ENCODE data around the gene ASAP2. TPM values are rescaled to one million over a fixed set of nuclear protein-coding genes. Genes with fewer than 3 reads are reported as not detected.

Gene ASAP2
- total and polyA plus RNA-seq, 2 donors (not counting 1 experiment from before 2014, with no cell fraction given) = 0.04 TPM; not detected in 1

DNA sequence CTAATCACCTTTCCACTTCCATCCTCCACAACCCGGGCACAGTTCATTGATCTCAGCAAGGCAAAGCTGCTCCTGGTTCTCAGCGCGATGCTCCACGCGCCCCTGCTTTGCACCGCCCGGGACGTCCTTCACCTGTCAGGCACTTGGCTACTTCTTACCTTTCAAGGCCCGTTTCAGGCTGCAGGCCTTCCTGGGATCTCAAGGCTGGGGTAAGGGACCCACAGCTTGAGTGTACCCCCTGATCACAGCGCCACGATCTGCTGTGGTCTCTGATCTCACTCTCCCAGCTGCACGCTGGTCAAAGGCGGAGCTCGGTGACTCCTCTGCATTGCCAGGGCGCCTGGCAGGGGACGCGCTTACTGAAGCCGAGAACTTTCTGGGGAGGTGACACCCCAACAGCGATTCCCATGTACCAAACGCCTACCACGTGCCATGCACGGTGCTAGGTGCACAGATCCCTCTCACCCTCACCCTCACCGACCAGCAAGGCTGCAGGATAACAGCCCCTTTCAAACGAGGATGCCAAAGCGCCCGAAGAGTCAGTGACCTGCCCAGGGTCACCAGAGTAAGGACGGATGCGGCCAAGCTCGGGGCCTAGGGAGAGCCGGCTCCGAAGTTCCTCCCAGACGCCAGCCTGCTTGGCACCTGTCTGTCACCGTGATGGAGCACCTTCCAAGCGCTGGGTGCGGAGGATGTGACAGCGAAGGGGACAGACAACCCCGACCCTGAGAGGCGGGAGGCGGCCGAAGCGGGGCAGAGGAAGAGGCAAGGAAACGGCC, 215.9 kb downstream of the ASAP2 start:
- H3K27ac Mint-ChIP-seq = peak overlapping the region; percentile 92
- TF ChIP-seq, protein P1, sequence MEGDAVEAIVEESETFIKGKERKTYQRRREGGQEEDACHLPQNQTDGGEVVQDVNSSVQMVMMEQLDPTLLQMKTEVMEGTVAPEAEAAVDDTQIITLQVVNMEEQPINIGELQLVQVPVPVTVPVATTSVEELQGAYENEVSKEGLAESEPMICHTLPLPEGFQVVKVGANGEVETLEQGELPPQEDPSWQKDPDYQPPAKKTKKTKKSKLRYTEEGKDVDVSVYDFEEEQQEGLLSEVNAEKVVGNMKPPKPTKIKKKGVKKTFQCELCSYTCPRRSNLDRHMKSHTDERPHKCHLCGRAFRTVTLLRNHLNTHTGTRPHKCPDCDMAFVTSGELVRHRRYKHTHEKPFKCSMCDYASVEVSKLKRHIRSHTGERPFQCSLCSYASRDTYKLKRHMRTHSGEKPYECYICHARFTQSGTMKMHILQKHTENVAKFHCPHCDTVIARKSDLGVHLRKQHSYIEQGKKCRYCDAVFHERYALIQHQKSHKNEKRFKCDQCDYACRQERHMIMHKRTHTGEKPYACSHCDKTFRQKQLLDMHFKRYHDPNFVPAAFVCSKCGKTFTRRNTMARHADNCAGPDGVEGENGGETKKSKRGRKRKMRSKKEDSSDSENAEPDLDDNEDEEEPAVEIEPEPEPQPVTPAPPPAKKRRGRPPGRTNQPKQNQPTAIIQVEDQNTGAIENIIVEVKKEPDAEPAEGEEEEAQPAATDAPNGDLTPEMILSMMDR (IDR thresholded peaks at IDR 0.05) = no peak
- TF ChIP-seq EZH2 (IDR thresholded peaks at IDR 0.05; ENCODE audit: borderline replicate concordance, insufficient read depth, low read depth, low read length, poor library complexity, severe bottlenecking) = no peak
- H3K9me3 Mint-ChIP-seq (ENCODE audit: insufficient read depth) = no peaks in the 10 kb centered on the region
- H3K79me2 ChIP-seq (ENCODE audit: control insufficient read depth, insufficient read depth, low read length) = peaks cover 68% of the 10 kb centered on the region
- no peaks in the 10 kb centered on the region for H3K9me3 ChIP-seq (ENCODE audit: control extremely low read depth in 1 of 3, control insufficient read depth in 2 of 3, insufficient read depth in 1 of 3, low read length in 2 of 3)
- H3K4me2 ChIP-seq (replicated peaks; ENCODE audit: low read depth, low read length, poor library complexity, severe bottlenecking) = peak overlapping the region; percentile 82
- intact Hi-C loops (cut with micrococcal nuclease) = loop anchor here (1.0 to 5.0 kb wide), 6 partner anchors 52 to 1390 kb away; partner anchors contain the start of genes IAH1, KIDINS220, ODC1 and PDIA6
- peaks cover 34% of the 10 kb centered on the region for H4K20me1 ChIP-seq (ENCODE audit: control insufficient read depth, insufficient read depth, low read length, poor library complexity, severe bottlenecking)
- H3K4me3 Mint-ChIP-seq = no peak overlapping the region
- ATAC-seq (ENCODE audit: low read depth) (no peak), DNase-seq (peak; percentile 59)
- POLR2A ChIA-PET = interaction anchor here (1.8 to 3.2 kb wide), 2 partner anchors 133 to 208 kb away, joined by 8 to 10 read pairs; partner anchors contain the start of genes ADAM17 and YWHAQ
- peak overlapping the region; percentile 88 for H3K9ac ChIP-seq (ENCODE audit: low read length)
- H2AFZ ChIP-seq (ENCODE audit: insufficient read depth, low read depth, low read length, poor library complexity, severe bottlenecking) = peak overlapping the region; percentile 92
- peak overlapping the region in 1 of 2 donors; percentile 84 for H3K27ac ChIP-seq (ENCODE audit: low read length in 2 of 2)
- H3K4me1 Mint-ChIP-seq = peaks cover 29% of the 10 kb centered on the region
- H3K27me3 ChIP-seq (replicated peaks in 1 of 4; ENCODE audit: control extremely low read depth in 1 of 4, control insufficient read depth in 3 of 4, insufficient read depth in 4 of 4, low read length in 3 of 4) = no peaks in the 10 kb centered on the region
- H3K4me1 ChIP-seq (ENCODE audit: control insufficient read depth in 2 of 2, insufficient read depth in 2 of 2, low read length in 2 of 2) = peaks cover 20 to 29% of the 10 kb centered on the region in 2 donors
- H3K36me3 ChIP-seq (replicated peaks in 1 of 2; ENCODE audit: control extremely low read depth in 1 of 2, control insufficient read depth in 1 of 2, extremely low read depth in 1 of 2, insufficient read depth in 2 of 2, low read length in 1 of 2) = peaks cover 0 to 1% of the 10 kb centered on the region in 2 experiments
- WGBS (ENCODE audit: insufficient coverage) = 17% methylated on average over 42 of the region's 42 CpGs
- no peaks in the 10 kb centered on the region for H3K27me3 Mint-ChIP-seq
- CTCF ChIA-PET = interaction anchor here (0.9 to 1.8 kb wide), 2 partner anchors 208 kb away, joined by 4 to 5 read pairs; partner anchors contain the start of gene YWHAQ
- peak overlapping the region; percentile 55 to 98 (median 88) for H3K4me3 ChIP-seq (ENCODE audit: control extremely low read depth in 1 of 5, extremely low read depth in 1 of 5, insufficient read depth in 1 of 5, low read depth in 2 of 5, low read length in 4 of 5)
